Gastrocnemius medialis (tissue), 4 donors: ENCODE data around the gene SH3BGRL2.

ENCODE experiments used
- POLR2A ChIP-seq, 2 donors: fragments of 450-650 bp; IDR thresholded peaks; one replicate each; pipeline ENCODE4 v1.6.1; 2017; ENCODE audit warnings: antibody characterized with exemption in 2 of 2, mild to moderate bottlenecking in 2 of 2, moderate library complexity in 2 of 2
- TF ChIP-seq, protein P1 (sequence below), 5 experiments: fragments of 450-650 bp in 3 of 5; fragments of 200-600 bp in 2 of 5; sonication (generic) in 2 of 5; IDR thresholded peaks in 4 of 5; conservative IDR thresholded peaks in 1 of 5; 1 replicate in 4 of 5; 2 replicates in 1 of 5; pipeline ENCODE4 v1.5.1; 2016 to 2019; ENCODE audit warnings: antibody characterized with exemption in 5 of 5, mild to moderate bottlenecking in 3 of 5, moderate library complexity in 3 of 5

DNA sequence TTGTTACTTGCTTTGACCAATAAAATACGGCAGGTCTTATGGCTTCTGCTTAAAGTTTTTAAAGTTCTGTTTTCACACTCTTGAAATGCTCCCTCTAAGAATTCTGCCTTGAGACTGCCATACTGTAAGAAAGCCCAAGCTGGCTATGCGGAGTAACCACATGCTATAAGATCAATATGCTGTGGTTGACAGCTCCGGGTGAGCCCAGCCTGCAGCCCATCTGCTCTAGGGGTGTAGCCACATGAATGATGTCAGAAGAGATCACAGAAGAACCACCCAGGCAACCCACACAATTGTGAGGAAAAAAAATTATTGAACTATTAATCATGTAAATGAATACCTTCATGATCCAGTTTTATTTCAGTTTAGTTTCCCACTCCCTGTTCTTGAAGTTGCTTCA is 26.1 kb upstream of the SH3BGRL2 start:
- TF ChIP-seq, protein P1, sequence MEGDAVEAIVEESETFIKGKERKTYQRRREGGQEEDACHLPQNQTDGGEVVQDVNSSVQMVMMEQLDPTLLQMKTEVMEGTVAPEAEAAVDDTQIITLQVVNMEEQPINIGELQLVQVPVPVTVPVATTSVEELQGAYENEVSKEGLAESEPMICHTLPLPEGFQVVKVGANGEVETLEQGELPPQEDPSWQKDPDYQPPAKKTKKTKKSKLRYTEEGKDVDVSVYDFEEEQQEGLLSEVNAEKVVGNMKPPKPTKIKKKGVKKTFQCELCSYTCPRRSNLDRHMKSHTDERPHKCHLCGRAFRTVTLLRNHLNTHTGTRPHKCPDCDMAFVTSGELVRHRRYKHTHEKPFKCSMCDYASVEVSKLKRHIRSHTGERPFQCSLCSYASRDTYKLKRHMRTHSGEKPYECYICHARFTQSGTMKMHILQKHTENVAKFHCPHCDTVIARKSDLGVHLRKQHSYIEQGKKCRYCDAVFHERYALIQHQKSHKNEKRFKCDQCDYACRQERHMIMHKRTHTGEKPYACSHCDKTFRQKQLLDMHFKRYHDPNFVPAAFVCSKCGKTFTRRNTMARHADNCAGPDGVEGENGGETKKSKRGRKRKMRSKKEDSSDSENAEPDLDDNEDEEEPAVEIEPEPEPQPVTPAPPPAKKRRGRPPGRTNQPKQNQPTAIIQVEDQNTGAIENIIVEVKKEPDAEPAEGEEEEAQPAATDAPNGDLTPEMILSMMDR (IDR thresholded peaks at IDR 0.05 in 4 of 5, conservative IDR thresholded peaks at IDR 0.05 in 1 of 5) = no peak
- TF ChIP-seq POLR2A (IDR thresholded peaks at IDR 0.05) = no peak
